Measurements from ENCODE around the gene GDF9. TPM values are rescaled to one million over a fixed set of nuclear protein-coding genes. Genes with fewer than 3 reads are reported as not detected.

GDF9 gene
- total RNA-seq, 4 donors from 2014 or later, result 0.27 to 0.33 TPM; not detected in 2

GRCh38 chr5:132838516-132839282 lies 27.6 kb downstream of the GDF9 start:
- Histone ChIP-seq H3K27me3 (no peaks in the 10 kb centered on the region), H3K9me3 (no peaks in the 10 kb centered on the region), H3K36me3 (no peaks in the 10 kb centered on the region), H3K27ac (peak overlapping the region in 2 of 3 donors; percentile 31 to 65), H3K4me1 (no peaks in the 10 kb centered on the region), H3K4me3 (replicated peaks in 1 of 3) (no peak overlapping the region)
- no peak for TF ChIP-seq CTCF (IDR thresholded peaks at IDR 0.05)
- 77 to 82% methylated on average over 3 of the region's 3 CpGs for whole genome bisulfite sequencing, 2 donors
- DNase-seq, result no peak
- intact Hi-C loops (cut with DNase I), result no loop called here

GRCh38 chr5:132837868-132838267 lies 28.4 kb downstream of the GDF9 start:
- TF ChIP-seq POLR2A (IDR thresholded peaks at IDR 0.05) (no peak), CTCF (IDR thresholded peaks at IDR 0.05) (no peak)
- H3K9me3 ChIP-seq, result no peaks in the 10 kb centered on the region
- H3K36me3 ChIP-seq, result no peaks in the 10 kb centered on the region
- WGBS, 2 donors, result 70 to 77% methylated on average over 2 of the region's 2 CpGs
- no peak overlapping the region for H3K4me3 ChIP-seq (replicated peaks in 1 of 3)
- no peaks in the 10 kb centered on the region for H3K4me1 ChIP-seq
- no peaks in the 10 kb centered on the region for H3K27me3 ChIP-seq
- H3K27ac ChIP-seq, result no peak overlapping the region
- intact Hi-C loops (cut with DNase I), result no loop called here
- DNase-seq, result no peak

GRCh38 chr5:132836852-132837251 lies 29.4 kb downstream of the GDF9 start:
- WGBS, 2 donors, result 96 to 100% methylated on average over 1 of the region's 1 CpG
- no peak overlapping the region for H3K4me3 ChIP-seq (replicated peaks in 1 of 3)
- no peak for TF ChIP-seq CTCF (IDR thresholded peaks at IDR 0.05)
- no peak for TF ChIP-seq POLR2A (IDR thresholded peaks at IDR 0.05)
- no peaks in the 10 kb centered on the region for H3K9me3 ChIP-seq
- DNase-seq, result no peak
- no peaks in the 10 kb centered on the region for H3K36me3 ChIP-seq
- intact Hi-C loops (cut with DNase I), result no loop called here
- H3K27ac ChIP-seq, result no peak overlapping the region
- no peaks in the 10 kb centered on the region for H3K27me3 ChIP-seq
- no peaks in the 10 kb centered on the region for H3K4me1 ChIP-seq

GRCh38 chr5:132834057-132834456 lies 32.2 kb downstream of the GDF9 start:
- DNase-seq, result no peak
- TF ChIP-seq POLR2A (IDR thresholded peaks at IDR 0.05) (no peak), CTCF (IDR thresholded peaks at IDR 0.05) (no peak)
- H3K27ac ChIP-seq, result no peak overlapping the region
- H3K9me3 ChIP-seq, result no peaks in the 10 kb centered on the region
- 95 to 97% methylated on average over 3 of the region's 3 CpGs for WGBS, 2 donors
- peaks cover 7 to 12% of the 10 kb centered on the region in 2 donors for H3K4me1 ChIP-seq
- no peak overlapping the region for H3K4me3 ChIP-seq (replicated peaks in 1 of 3)
- intact Hi-C loops (cut with DNase I), result no loop called here
- no peaks in the 10 kb centered on the region for H3K27me3 ChIP-seq
- no peaks in the 10 kb centered on the region for H3K36me3 ChIP-seq

- intact Hi-C loops (cut with DNase I), result no loop called here
- WGBS, 2 donors, result 82 to 91% methylated on average over 5 of the region's 5 CpGs
These were observed 33.7 kb downstream of the GDF9 start for GRCh38 chr5:132832612-132833011.

More at GRCh38 chr5:132832612-132833011, 33.7 kb downstream of the GDF9 start:
- DNase-seq, result no peak
- H3K36me3 ChIP-seq, result no peaks in the 10 kb centered on the region
- H3K4me3 ChIP-seq (replicated peaks in 1 of 3), result no peak overlapping the region
- H3K9me3 ChIP-seq, result no peaks in the 10 kb centered on the region
- no peak overlapping the region for H3K27ac ChIP-seq
- peaks cover 10 to 16% of the 10 kb centered on the region in 2 donors for H3K4me1 ChIP-seq
- TF ChIP-seq CTCF (IDR thresholded peaks at IDR 0.05) (no peak), POLR2A (IDR thresholded peaks at IDR 0.05) (no peak)
- H3K27me3 ChIP-seq, result no peaks in the 10 kb centered on the region

Measured in thyroid gland (tissue), 4 donors.